HCT116 (cell line): ENCODE measurements around the gene NAPB. TPM values are rescaled to one million over a fixed set of nuclear protein-coding genes. Genes with fewer than 3 reads are reported as not detected.

Experiments used
- ATAC-seq: fragments of 200-7000 bp; cut with Tn5 transposase; 2 replicates; pipeline ENCODE4 v1.9.1; 2020; ENCODE audit warnings: mild to moderate bottlenecking, moderate library complexity
- BruUV-seq: library from RNA; stranded (reverse); fragments of 400-500 nt; replicated peaks from 2 replicates; lab custom pipeline; 2021; lab: Mats Ljungman, UMichigan
- CTCF ChIA-PET: fragments of 300-600 bp; sonication (Branson Sonifier 250); formaldehyde crosslinking; loops from one replicate; lab custom pipeline; 2021; ENCODE audit warnings: antibody characterized with exemption; lab: Charles Lee
- POLR2A ChIA-PET: fragments of 300-600, 350-600 bp; sonication (Branson Sonifier 250); formaldehyde crosslinking; loops from one replicate; lab custom pipeline; 2021; ENCODE audit warnings: antibody characterized with exemption; lab: Charles Lee
- RAD21 ChIA-PET, 2 experiments: fragments of 300-600 bp; sonication (Branson Sonifier 250); formaldehyde crosslinking; loops; one replicate each; lab custom pipeline; 2023; ENCODE audit warnings: low total read pairs in 2 of 2; ENCODE audit not compliant: uncharacterized antibody in 2 of 2, unreplicated experiment in 2 of 2, low non-redundant PET in 1 of 2; lab: Charles Lee
- DNase-seq: peaks from one replicate; pipeline ENCODE4 v3.0.0-alpha.2; 2010; ENCODE audit warnings: low read depth, low spot score
- H2AFZ ChIP-seq: fragments of 200-600 bp; shearing (Covaris generic), sonication (generic); 2 replicates; pipeline ENCODE4 v1.6.1; 2017; ENCODE audit warnings: low read depth, mixed run types, mixed read lengths, antibody characterized with exemption, low read length; ENCODE audit not compliant: poor library complexity, severe bottlenecking
- H3K27ac ChIP-seq: 2 replicates; pipeline ENCODE4 v1.5.1; 2012; ENCODE audit warnings: low read depth, low read length
- H3K27me3 ChIP-seq: fragments of 200-600 bp; sonication (generic); 2 replicates; pipeline ENCODE4 v1.6.1; 2016; ENCODE audit warnings: mixed run types, low read length, mixed read lengths; ENCODE audit not compliant: insufficient read depth
- H3K36me3 ChIP-seq, 2 experiments: fragments of 200-500 bp in 1 of 2; fragments of 200-600 bp in 1 of 2; sonication (Bioruptor generic) in 1 of 2; sonication (generic) in 1 of 2; 2 replicates each; pipeline versions ENCODE4 v1.5.1 to v1.6.1; 2014 to 2016; ENCODE audit warnings: low read length in 2 of 2, inconsistent platforms in 1 of 2, mixed read lengths in 1 of 2, mixed run types in 1 of 2; ENCODE audit not compliant: insufficient read depth in 2 of 2, control insufficient read depth in 1 of 2
- H3K4me1 ChIP-seq, 2 experiments: fragments of 200-600 bp in 1 of 2; sonication (generic) in 1 of 2; 2 replicates each; pipeline versions ENCODE4 v1.5.1 to v1.6.1; 2012 to 2017; ENCODE audit warnings: low read length in 2 of 2, inconsistent platforms in 1 of 2, mild to moderate bottlenecking in 1 of 2, mixed read lengths in 1 of 2, mixed run types in 1 of 2, moderate library complexity in 1 of 2; ENCODE audit not compliant: insufficient read depth in 2 of 2, control insufficient read depth in 1 of 2
- H3K4me2 ChIP-seq: fragments of 200-600 bp; sonication (generic); 2 replicates; pipeline ENCODE4 v1.6.1; 2017; ENCODE audit warnings: mixed run types, low read length, mixed read lengths
- H3K4me3 ChIP-seq, 2 experiments: fragments of 200-600 bp in 1 of 2; sonication (generic) in 1 of 2; replicated peaks in 1 of 2; 2 replicates each; pipeline ENCODE4 v1.5.1; 2011 to 2016; ENCODE audit warnings: low read length in 2 of 2, control low read depth in 1 of 2, low read depth in 1 of 2, mild to moderate bottlenecking in 1 of 2, mixed read lengths in 1 of 2, mixed run types in 1 of 2
- H3K79me2 ChIP-seq: fragments of 200-600 bp; sonication (generic); 2 replicates; pipeline ENCODE4 v1.6.1; 2017; ENCODE audit warnings: mild to moderate bottlenecking, mixed run types, low read length, moderate library complexity, mixed read lengths; ENCODE audit not compliant: insufficient read depth
- H3K9ac ChIP-seq: fragments of 200-600 bp; sonication (generic); 2 replicates; pipeline ENCODE4 v1.6.1; 2016; ENCODE audit warnings: low read length, mixed read lengths
- H3K9me2 ChIP-seq: fragments of 200-600 bp; sonication (generic), shearing (Covaris generic); 2 replicates; pipeline ENCODE4 v1.6.1; 2017; ENCODE audit warnings: mixed run types, mild to moderate bottlenecking, moderate library complexity; ENCODE audit not compliant: insufficient read depth
- H3K9me3 ChIP-seq, 2 experiments: fragments of 200-500 bp in 1 of 2; fragments of 200-600 bp in 1 of 2; sonication (Bioruptor generic) in 1 of 2; sonication (generic) in 1 of 2; 2 replicates each; pipeline ENCODE4 v1.6.1; 2014 to 2017; ENCODE audit warnings: low read length in 2 of 2, mixed read lengths in 2 of 2, inconsistent platforms in 1 of 2, low read depth in 1 of 2, mild to moderate bottlenecking in 1 of 2, mixed run types in 1 of 2, moderate library complexity in 1 of 2; ENCODE audit not compliant: control insufficient read depth in 1 of 2, insufficient read depth in 1 of 2
- H4K20me1 ChIP-seq: fragments of 200-600 bp; sonication (generic), shearing (Covaris generic); 2 replicates; pipeline ENCODE4 v1.6.1; 2017; ENCODE audit warnings: mixed run types, mild to moderate bottlenecking, moderate library complexity; ENCODE audit not compliant: insufficient read depth
- EGR1 ChIP-seq: IDR thresholded peaks from 2 replicates; pipeline ENCODE4 v1.6.1; 2012; ENCODE audit warnings: low read depth
- EZH2 ChIP-seq: fragments of 200-600 bp; sonication (generic); IDR thresholded peaks from 2 replicates; pipeline ENCODE4 v1.6.1; 2017; ENCODE audit warnings: antibody characterized with exemption, mixed run types
- RAD21 ChIP-seq: IDR thresholded peaks from 2 replicates; pipeline ENCODE4 v1.6.1; 2012; ENCODE audit warnings: low read depth, mild to moderate bottlenecking
- SIN3A ChIP-seq: IDR thresholded peaks from 2 replicates; pipeline ENCODE4 v1.6.1; 2012; ENCODE audit warnings: low read depth
- SRF ChIP-seq: IDR thresholded peaks from 2 replicates; pipeline ENCODE4 v1.6.1; 2012; ENCODE audit warnings: low read depth
- ZNF274 ChIP-seq: fragments of 200-500 bp; sonication (Bioruptor generic); IDR thresholded peaks from 2 replicates; pipeline ENCODE4 v1.6.1; 2014; ENCODE audit warnings: mild to moderate bottlenecking, low read depth, low read length, inconsistent platforms
- intact Hi-C: fragments of 100-400 bp; cut with micrococcal nuclease; formaldehyde crosslinking; loops from 2 replicates; pipeline ENCODE4 v1.10.0; 2022
- total RNA-seq: library from RNA; stranded (reverse); gene quantifications from one replicate; pipeline ENCODE4 v1.2.1, GENCODE V29; 2021; ENCODE audit not compliant: unreplicated experiment
- TF ChIP-seq, protein P1 (sequence below): IDR thresholded peaks from 2 replicates; pipeline ENCODE4 v1.6.1; 2011; ENCODE audit warnings: mild to moderate bottlenecking, low read length, moderate library complexity; ENCODE audit not compliant: insufficient replicate concordance; ENCODE audit errors: extremely low read depth
- TF ChIP-seq, protein P2 (sequence below): IDR thresholded peaks from 2 replicates; pipeline ENCODE4 v1.6.1; 2012; ENCODE audit warnings: low read depth

The NAPB gene
- total RNA-seq, 1 experiment from 2014 or later = 7.9 TPM

DNA sequence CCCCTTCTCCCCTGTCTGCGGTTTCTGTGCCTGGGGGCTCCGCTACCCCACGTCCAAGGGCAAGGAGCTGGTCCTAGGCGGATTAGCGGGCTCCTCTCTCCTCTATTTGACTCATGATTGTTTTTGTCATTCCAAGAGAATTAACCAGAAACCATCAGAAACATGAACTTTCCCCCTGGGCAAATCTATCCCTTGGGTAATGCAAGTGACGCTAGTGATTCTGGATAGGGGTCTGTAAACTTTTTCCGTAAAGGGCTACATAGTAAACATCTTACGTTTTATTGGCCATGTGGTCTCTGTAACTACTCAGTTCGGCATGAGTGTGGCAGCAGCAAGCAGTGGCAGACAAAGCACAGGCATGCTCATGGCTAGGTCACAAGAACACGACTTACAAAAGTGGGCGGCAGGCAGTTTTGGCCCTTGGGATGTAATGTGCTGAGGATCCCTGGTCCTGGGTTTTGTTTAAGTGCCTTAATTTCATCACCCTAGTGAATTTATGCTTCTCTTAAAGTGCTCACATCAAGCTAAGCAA is 30.7 kb upstream of the NAPB start:
- RAD21 ChIA-PET = no interaction called here
- no peak for ATAC-seq

DNA sequence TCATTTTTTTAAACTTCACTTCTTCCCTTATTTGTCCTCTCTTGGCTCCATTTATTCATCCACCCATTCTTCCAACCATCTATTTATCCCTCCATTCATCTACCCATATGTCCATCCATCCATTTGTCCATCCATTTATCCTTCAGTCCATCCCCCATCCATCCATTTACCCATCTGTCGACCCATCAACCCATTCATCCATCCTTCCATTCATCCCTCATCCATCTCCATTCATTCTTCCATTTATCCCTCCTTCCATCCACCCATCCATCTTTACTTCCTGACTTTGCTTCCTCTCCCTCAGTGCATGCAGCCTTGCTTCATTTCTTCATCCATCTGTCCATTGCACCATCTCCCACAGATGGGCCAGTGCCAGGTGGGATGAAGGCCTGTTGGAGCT is 29.6 kb upstream of the NAPB start:
- H3K27ac ChIP-seq = no peak overlapping the region
- H3K79me2 ChIP-seq = no peaks in the 10 kb centered on the region
- intact Hi-C loops = no loop called here
- no peak overlapping the region for H3K9ac ChIP-seq
- no peaks in the 10 kb centered on the region for H3K9me2 ChIP-seq
- RAD21 ChIA-PET = no interaction called here
- no peaks in the 10 kb centered on the region for H3K36me3 ChIP-seq
- H3K4me2 ChIP-seq = no peak overlapping the region
- TF ChIP-seq SIN3A = no peak
- no peak for TF ChIP-seq EGR1
- TF ChIP-seq, protein P1, sequence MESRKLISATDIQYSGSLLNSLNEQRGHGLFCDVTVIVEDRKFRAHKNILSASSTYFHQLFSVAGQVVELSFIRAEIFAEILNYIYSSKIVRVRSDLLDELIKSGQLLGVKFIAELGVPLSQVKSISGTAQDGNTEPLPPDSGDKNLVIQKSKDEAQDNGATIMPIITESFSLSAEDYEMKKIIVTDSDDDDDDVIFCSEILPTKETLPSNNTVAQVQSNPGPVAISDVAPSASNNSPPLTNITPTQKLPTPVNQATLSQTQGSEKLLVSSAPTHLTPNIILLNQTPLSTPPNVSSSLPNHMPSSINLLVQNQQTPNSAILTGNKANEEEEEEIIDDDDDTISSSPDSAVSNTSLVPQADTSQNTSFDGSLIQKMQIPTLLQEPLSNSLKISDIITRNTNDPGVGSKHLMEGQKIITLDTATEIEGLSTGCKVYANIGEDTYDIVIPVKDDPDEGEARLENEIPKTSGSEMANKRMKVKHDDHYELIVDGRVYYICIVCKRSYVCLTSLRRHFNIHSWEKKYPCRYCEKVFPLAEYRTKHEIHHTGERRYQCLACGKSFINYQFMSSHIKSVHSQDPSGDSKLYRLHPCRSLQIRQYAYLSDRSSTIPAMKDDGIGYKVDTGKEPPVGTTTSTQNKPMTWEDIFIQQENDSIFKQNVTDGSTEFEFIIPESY = no peak
- TF ChIP-seq RAD21 = no peak
- H3K27me3 ChIP-seq = no peaks in the 10 kb centered on the region; the same call in none of the 2 replicates
- H2AFZ ChIP-seq = no peak overlapping the region
- POLR2A ChIA-PET = no interaction called here
- ATAC-seq (no peak), DNase-seq (no peak)
- H4K20me1 ChIP-seq = no peaks in the 10 kb centered on the region
- CTCF ChIA-PET = no interaction called here
- H3K4me3 ChIP-seq = no peak overlapping the region
- peaks cover 0 to 1% of the 10 kb centered on the region in 2 experiments; a peak in 1 of 4 replicates for H3K4me1 ChIP-seq
- BruUV-seq = no TSS peak
- no peaks in the 10 kb centered on the region for H3K9me3 ChIP-seq

More for the DNA sequence above, 30.7 kb upstream of the NAPB start:
- Histone ChIP-seq H3K4me1 (no peaks in the 10 kb centered on the region), H3K9ac (no peak overlapping the region), H3K4me3 (no peak overlapping the region), H3K4me2 (no peak overlapping the region), H3K9me3 (no peaks in the 10 kb centered on the region), H4K20me1 (no peaks in the 10 kb centered on the region), H3K27me3 (no peaks in the 10 kb centered on the region; the same call in none of the 2 replicates), H3K9me2 (no peaks in the 10 kb centered on the region), H3K79me2 (no peaks in the 10 kb centered on the region), H3K27ac (no peak overlapping the region), H2AFZ (no peak overlapping the region), H3K36me3 (no peaks in the 10 kb centered on the region)
- POLR2A ChIA-PET = no interaction called here
- TF ChIP-seq SRF = no peak
- TF ChIP-seq, protein P2, sequence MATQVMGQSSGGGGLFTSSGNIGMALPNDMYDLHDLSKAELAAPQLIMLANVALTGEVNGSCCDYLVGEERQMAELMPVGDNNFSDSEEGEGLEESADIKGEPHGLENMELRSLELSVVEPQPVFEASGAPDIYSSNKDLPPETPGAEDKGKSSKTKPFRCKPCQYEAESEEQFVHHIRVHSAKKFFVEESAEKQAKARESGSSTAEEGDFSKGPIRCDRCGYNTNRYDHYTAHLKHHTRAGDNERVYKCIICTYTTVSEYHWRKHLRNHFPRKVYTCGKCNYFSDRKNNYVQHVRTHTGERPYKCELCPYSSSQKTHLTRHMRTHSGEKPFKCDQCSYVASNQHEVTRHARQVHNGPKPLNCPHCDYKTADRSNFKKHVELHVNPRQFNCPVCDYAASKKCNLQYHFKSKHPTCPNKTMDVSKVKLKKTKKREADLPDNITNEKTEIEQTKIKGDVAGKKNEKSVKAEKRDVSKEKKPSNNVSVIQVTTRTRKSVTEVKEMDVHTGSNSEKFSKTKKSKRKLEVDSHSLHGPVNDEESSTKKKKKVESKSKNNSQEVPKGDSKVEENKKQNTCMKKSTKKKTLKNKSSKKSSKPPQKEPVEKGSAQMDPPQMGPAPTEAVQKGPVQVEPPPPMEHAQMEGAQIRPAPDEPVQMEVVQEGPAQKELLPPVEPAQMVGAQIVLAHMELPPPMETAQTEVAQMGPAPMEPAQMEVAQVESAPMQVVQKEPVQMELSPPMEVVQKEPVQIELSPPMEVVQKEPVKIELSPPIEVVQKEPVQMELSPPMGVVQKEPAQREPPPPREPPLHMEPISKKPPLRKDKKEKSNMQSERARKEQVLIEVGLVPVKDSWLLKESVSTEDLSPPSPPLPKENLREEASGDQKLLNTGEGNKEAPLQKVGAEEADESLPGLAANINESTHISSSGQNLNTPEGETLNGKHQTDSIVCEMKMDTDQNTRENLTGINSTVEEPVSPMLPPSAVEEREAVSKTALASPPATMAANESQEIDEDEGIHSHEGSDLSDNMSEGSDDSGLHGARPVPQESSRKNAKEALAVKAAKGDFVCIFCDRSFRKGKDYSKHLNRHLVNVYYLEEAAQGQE = no peak
- no peak for TF ChIP-seq EZH2
- TF ChIP-seq ZNF274 = no peak
- CTCF ChIA-PET = no interaction called here
- no TSS peak for BruUV-seq
- intact Hi-C loops = no loop called here
- DNase-seq = no peak
